K562 (cell line): ENCODE measurements around the gene COL23A1. TPM values are rescaled to one million over a fixed set of nuclear protein-coding genes. Genes with fewer than 3 reads are reported as not detected.

Experiments used
- MTF1 ChIP-seq: fragments of 250-450 bp; sonication (Bioruptor Pico); IDR thresholded peaks from 2 replicates; pipeline ENCODE4 v1.9.0; 2021; ENCODE audit warnings: moderate library complexity, mild to moderate bottlenecking, inconsistent platforms, borderline replicate concordance
- PHF8 ChIP-seq: fragments of 200-600 bp; sonication (generic); IDR thresholded peaks from 2 replicates; pipeline ENCODE4 v1.6.1; 2012; ENCODE audit warnings: mixed run types, mild to moderate bottlenecking, inconsistent platforms, low read length, moderate library complexity, borderline replicate concordance
- RCOR1 ChIP-seq, 2 experiments: IDR thresholded peaks; 2 replicates each; pipeline ENCODE4 v1.6.1; 2012; ENCODE audit warnings: low read depth in 2 of 2, low read length in 2 of 2, borderline replicate concordance in 1 of 2, improper control_type of control experiment in 1 of 2
- RNF2 ChIP-seq: sonication (generic); IDR thresholded peaks from 2 replicates; pipeline ENCODE4 v1.6.1; 2016
- SMARCA4 ChIP-seq: fragments of 450-650 bp; IDR thresholded peaks from 2 replicates; pipeline ENCODE4 v1.6.1; 2016
- SP2 ChIP-seq: IDR thresholded peaks from 2 replicates; pipeline ENCODE4 v1.6.1; 2011; ENCODE audit warnings: mild to moderate bottlenecking, low read depth, low read length, moderate library complexity; ENCODE audit not compliant: poor library complexity, severe bottlenecking; ENCODE audit errors: extremely low read depth
- ZBTB1 ChIP-seq: sonication (generic); formaldehyde crosslinking; IDR thresholded peaks from 2 replicates; pipeline ENCODE4 v1.8.1; 2023; ENCODE audit warnings: missing genetic modification reagents, low read depth, mild to moderate bottlenecking, borderline replicate concordance
- ZNF277 ChIP-seq: fragments of 250-450 bp; sonication (Bioruptor Pico); IDR thresholded peaks from 2 replicates; pipeline ENCODE4 v1.8.0; 2022; ENCODE audit warnings: inconsistent platforms, mild to moderate bottlenecking, moderate library complexity, borderline replicate concordance
- polyA plus RNA-seq, 8 experiments: library from polyadenylated mRNA; depleted of rRNA in 4 of 8; stranded (reverse) in 5 of 8; unstranded in 3 of 8; fragments of >200 nt; fragmentation: Nextera tagmentation in 2 of 8; fragmentation: Illumina TruSeq in 1 of 8; extraction: Ambion mirVana in 2 of 8; extraction: Trizol in 1 of 8; gene quantifications; 2 replicates each; pipeline versions ENCODE4 v1.2.1 to v1.2.3, GENCODE V29; 2011 to 2014; ENCODE audit warnings: inconsistent platforms in 1 of 8, missing spikeins in 1 of 8
- total RNA-seq, 7 experiments: library from RNA; depleted of rRNA in 6 of 7; stranded (reverse); fragments of >200 nt in 6 of 7; fragmentation: Illumina TruSeq in 2 of 7; extraction: Trizol in 2 of 7; gene quantifications; 2 replicates each; pipeline versions ENCODE4 v1.2.1 to v1.2.3, GENCODE V29; 2011 to 2021; ENCODE audit warnings: low replicate concordance in 1 of 7
- TF ChIP-seq, protein P1 (sequence below), 2 experiments: fragments of 450-650 bp in 1 of 2; sonication (generic) in 1 of 2; formaldehyde crosslinking in 1 of 2; IDR thresholded peaks in 1 of 2; conservative IDR thresholded peaks in 1 of 2; 2 replicates each; pipeline versions ENCODE4 v1.6.1 to v1.8.1; 2016 to 2023; ENCODE audit warnings: mild to moderate bottlenecking in 2 of 2, moderate library complexity in 2 of 2, inconsistent platforms in 1 of 2, missing genetic modification reagents in 1 of 2
- TF ChIP-seq, protein P2 (sequence below): fragments of 450-650 bp; IDR thresholded peaks from 2 replicates; pipeline ENCODE4 v1.6.1; 2016

The COL23A1 gene
- total and polyA plus RNA-seq, 9 of the 15 experiments (the other 6 are each of a cell fraction or from before 2014, with no cell fraction given) = 0.09 TPM; not detected in 8

- TF ChIP-seq SP2 (no peak), ZBTB1 (CRISPR knock-in tag) (no peak), SMARCA4 (no peak), RNF2 (no peak), RCOR1 (IDR thresholded peaks at IDR 0.05; ENCODE audit: borderline replicate concordance in 1 of 2, low read depth in 2 of 2, low read length in 2 of 2) (no peak), PHF8 (no peak), ZNF277 (no peak), MTF1 (CRISPR knock-in tag) (no peak)
- TF ChIP-seq, protein P1, sequence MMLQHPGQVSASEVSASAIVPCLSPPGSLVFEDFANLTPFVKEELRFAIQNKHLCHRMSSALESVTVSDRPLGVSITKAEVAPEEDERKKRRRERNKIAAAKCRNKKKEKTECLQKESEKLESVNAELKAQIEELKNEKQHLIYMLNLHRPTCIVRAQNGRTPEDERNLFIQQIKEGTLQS (IDR thresholded peaks at IDR 0.05) = no peak
- TF ChIP-seq, protein P1 (CRISPR knock-in tag; conservative IDR thresholded peaks at IDR 0.05) = no peak
- TF ChIP-seq, protein P2, sequence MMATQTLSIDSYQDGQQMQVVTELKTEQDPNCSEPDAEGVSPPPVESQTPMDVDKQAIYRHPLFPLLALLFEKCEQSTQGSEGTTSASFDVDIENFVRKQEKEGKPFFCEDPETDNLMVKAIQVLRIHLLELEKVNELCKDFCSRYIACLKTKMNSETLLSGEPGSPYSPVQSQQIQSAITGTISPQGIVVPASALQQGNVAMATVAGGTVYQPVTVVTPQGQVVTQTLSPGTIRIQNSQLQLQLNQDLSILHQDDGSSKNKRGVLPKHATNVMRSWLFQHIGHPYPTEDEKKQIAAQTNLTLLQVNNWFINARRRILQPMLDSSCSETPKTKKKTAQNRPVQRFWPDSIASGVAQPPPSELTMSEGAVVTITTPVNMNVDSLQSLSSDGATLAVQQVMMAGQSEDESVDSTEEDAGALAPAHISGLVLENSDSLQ = no peak
These were observed 168.3 kb downstream of the COL23A1 start (continued) for GRCh38 chr5:178421699-178422399.
